CD14-positive monocyte (primary cell): ENCODE measurements around the gene ANGPTL3. TPM values are rescaled to one million over a fixed set of nuclear protein-coding genes. Genes with fewer than 3 reads are reported as not detected.

ENCODE experiments used
- DNase-seq, 3 donors: peaks; one replicate each; pipeline ENCODE4 v3.0.0-alpha.2; 2011 to 2022
- H2AFZ ChIP-seq: 2 replicates; pipeline ENCODE4 v1.6.0; 2012; ENCODE audit warnings: mild to moderate bottlenecking, low read depth, low read length, inconsistent platforms; ENCODE audit not compliant: insufficient read depth, poor library complexity, severe bottlenecking
- H3K27ac ChIP-seq, 2 donors: 1 replicate in 1 of 2; 2 replicates in 1 of 2; pipeline ENCODE4 v1.5.1; 2012 to 2013; ENCODE audit warnings: low read length in 2 of 2, control low read depth in 1 of 2, inconsistent platforms in 1 of 2, low read depth in 1 of 2, mild to moderate bottlenecking in 1 of 2
- H3K27me3 ChIP-seq, 2 donors: one replicate each; pipeline versions ENCODE4 v1.6.0 to v1.6.1; 2011 to 2013; ENCODE audit warnings: low read length in 2 of 2; ENCODE audit not compliant: control insufficient read depth in 2 of 2, insufficient read depth in 2 of 2
- H3K36me3 ChIP-seq, 2 donors: replicated peaks in 1 of 2; 1 replicate in 1 of 2; 2 replicates in 1 of 2; pipeline versions ENCODE4 v1.5.1 to v1.6.1; 2012 to 2013; ENCODE audit warnings: low read length in 2 of 2, control low read depth in 1 of 2, inconsistent platforms in 1 of 2, mild to moderate bottlenecking in 1 of 2; ENCODE audit not compliant: insufficient read depth in 2 of 2, control insufficient read depth in 1 of 2
- H3K4me1 ChIP-seq, 2 donors: 1 replicate in 1 of 2; 2 replicates in 1 of 2; pipeline versions ENCODE4 v1.5.1 to v1.6.1; 2012 to 2013; ENCODE audit warnings: low read length in 2 of 2, control low read depth in 1 of 2, inconsistent platforms in 1 of 2, mild to moderate bottlenecking in 1 of 2, moderate library complexity in 1 of 2; ENCODE audit not compliant: insufficient read depth in 2 of 2, control insufficient read depth in 1 of 2
- H3K4me2 ChIP-seq: replicated peaks from 2 replicates; pipeline ENCODE3; 2012; ENCODE audit warnings: low read length, moderate library complexity, mild to moderate bottlenecking; ENCODE audit not compliant: poor library complexity, severe bottlenecking; ENCODE audit errors: extremely low read depth
- H3K4me3 ChIP-seq, 3 experiments: fragments of 200-600 bp in 1 of 3; sonication (generic) in 1 of 3; replicated peaks in 1 of 3; 1 replicate in 2 of 3; 2 replicates in 1 of 3; pipeline ENCODE4 v1.5.1; 2011 to 2013; ENCODE audit warnings: low read length in 3 of 3, mild to moderate bottlenecking in 3 of 3, control low read depth in 2 of 3, low read depth in 2 of 3, inconsistent platforms in 1 of 3, moderate library complexity in 1 of 3
- H3K79me2 ChIP-seq: 2 replicates; pipeline ENCODE4 v1.6.0; 2012; ENCODE audit warnings: mild to moderate bottlenecking, control low read depth, inconsistent platforms, low read length, moderate library complexity; ENCODE audit not compliant: insufficient read depth
- H3K9ac ChIP-seq: 2 replicates; pipeline ENCODE4 v1.6.0; 2017; ENCODE audit warnings: low read length, mild to moderate bottlenecking; ENCODE audit not compliant: insufficient read depth, poor library complexity, severe bottlenecking
- H3K9me3 ChIP-seq, 2 donors: replicated peaks in 1 of 2; 1 replicate in 1 of 2; 2 replicates in 1 of 2; pipeline versions ENCODE4 v1.5.1 to v1.6.1; 2012 to 2013; ENCODE audit warnings: low read length in 2 of 2, control low read depth in 1 of 2; ENCODE audit not compliant: control insufficient read depth in 1 of 2, insufficient read depth in 1 of 2
- H4K20me1 ChIP-seq: 2 replicates; pipeline ENCODE4 v1.6.0; 2012; ENCODE audit warnings: mild to moderate bottlenecking, low read length, control low read depth, moderate library complexity; ENCODE audit not compliant: insufficient read depth
- H3K27ac Mint-ChIP-seq, 7 donors: one replicate each; pipeline ENCODE4 v1.8.0; 2020; ENCODE audit warnings: mild to moderate bottlenecking in 7 of 7, mixed read lengths in 7 of 7, moderate library complexity in 6 of 7, inconsistent platforms in 2 of 7
- H3K27me3 Mint-ChIP-seq, 3 donors: one replicate each; pipeline ENCODE4 v1.8.0; 2021 to 2022; ENCODE audit warnings: low read depth in 3 of 3, mild to moderate bottlenecking in 3 of 3, mixed read lengths in 3 of 3, moderate library complexity in 3 of 3, inconsistent platforms in 1 of 3
- H3K36me3 Mint-ChIP-seq, 2 donors: one replicate each; pipeline ENCODE4 v1.8.0; 2020; ENCODE audit warnings: mixed read lengths in 2 of 2, inconsistent platforms in 1 of 2, mild to moderate bottlenecking in 1 of 2
- H3K4me1 Mint-ChIP-seq: one replicate; pipeline ENCODE4 v1.8.0; 2020; ENCODE audit warnings: mild to moderate bottlenecking, mixed read lengths
- H3K4me3 Mint-ChIP-seq, 2 donors: one replicate each; pipeline ENCODE4 v1.8.0; 2020; ENCODE audit warnings: mild to moderate bottlenecking in 2 of 2, mixed read lengths in 2 of 2, moderate library complexity in 1 of 2
- H3K9me3 Mint-ChIP-seq, 7 donors: one replicate each; pipeline ENCODE4 v1.8.0; 2020 to 2022; ENCODE audit warnings: mixed read lengths in 7 of 7, mild to moderate bottlenecking in 6 of 7, moderate library complexity in 6 of 7, inconsistent platforms in 2 of 7
- WGBS: methylation state at CpG from one replicate; pipeline ENCODE4 v1.1.5; 2013; ENCODE audit warnings: missing lambda C conversion rate; ENCODE audit not compliant: insufficient coverage; 5-methylcytosine and 5-hydroxymethylcytosine counted together
- intact Hi-C, 2 donors: fragments of 100-400 bp; cut with micrococcal nuclease; formaldehyde crosslinking; loops; one replicate each; pipeline versions ENCODE4 v1.15.0 to v1.15.1; 2023
- polyA plus RNA-seq, 3 donors: library from polyadenylated mRNA; depleted of rRNA in 1 of 3; unstranded in 2 of 3; stranded (reverse) in 1 of 3; fragments of 300-500 nt in 2 of 3; fragments of >200 nt in 1 of 3; fragmentation: Illumina TruSeq in 2 of 3; gene quantifications; 1 replicate in 2 of 3; 2 replicates in 1 of 3; pipeline ENCODE4 v1.2.3, GENCODE V29; 2012 to 2021
- TF ChIP-seq, protein P1 (sequence below): fragments of 200-600 bp; IDR thresholded peaks from one replicate; pipeline ENCODE4 v1.8.0; 2022; ENCODE audit warnings: antibody characterized with exemption, mild to moderate bottlenecking

ANGPTL3 gene
- polyA plus RNA-seq, 3 donors: not detected

GRCh38 chr1:62652387-62652786 lies 55.1 kb downstream of the ANGPTL3 start:
- H3K4me3 Mint-ChIP-seq: no peak overlapping the region
- TF ChIP-seq, protein P1, sequence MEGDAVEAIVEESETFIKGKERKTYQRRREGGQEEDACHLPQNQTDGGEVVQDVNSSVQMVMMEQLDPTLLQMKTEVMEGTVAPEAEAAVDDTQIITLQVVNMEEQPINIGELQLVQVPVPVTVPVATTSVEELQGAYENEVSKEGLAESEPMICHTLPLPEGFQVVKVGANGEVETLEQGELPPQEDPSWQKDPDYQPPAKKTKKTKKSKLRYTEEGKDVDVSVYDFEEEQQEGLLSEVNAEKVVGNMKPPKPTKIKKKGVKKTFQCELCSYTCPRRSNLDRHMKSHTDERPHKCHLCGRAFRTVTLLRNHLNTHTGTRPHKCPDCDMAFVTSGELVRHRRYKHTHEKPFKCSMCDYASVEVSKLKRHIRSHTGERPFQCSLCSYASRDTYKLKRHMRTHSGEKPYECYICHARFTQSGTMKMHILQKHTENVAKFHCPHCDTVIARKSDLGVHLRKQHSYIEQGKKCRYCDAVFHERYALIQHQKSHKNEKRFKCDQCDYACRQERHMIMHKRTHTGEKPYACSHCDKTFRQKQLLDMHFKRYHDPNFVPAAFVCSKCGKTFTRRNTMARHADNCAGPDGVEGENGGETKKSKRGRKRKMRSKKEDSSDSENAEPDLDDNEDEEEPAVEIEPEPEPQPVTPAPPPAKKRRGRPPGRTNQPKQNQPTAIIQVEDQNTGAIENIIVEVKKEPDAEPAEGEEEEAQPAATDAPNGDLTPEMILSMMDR: no peak

GRCh38 chr1:62654744-62655143 lies 57.4 kb downstream of the ANGPTL3 start:
- no peak for DNase-seq
- Histone ChIP-seq H3K27me3 (no peaks in the 10 kb centered on the region), H3K4me3 (no peak overlapping the region), H4K20me1 (no peaks in the 10 kb centered on the region), H2AFZ (no peak overlapping the region), H3K4me2 (no peak overlapping the region), H3K79me2 (no peaks in the 10 kb centered on the region), H3K4me1 (no peaks in the 10 kb centered on the region), H3K27ac (no peak overlapping the region), H3K9me3 (no peaks in the 10 kb centered on the region), H3K9ac (no peak overlapping the region), H3K36me3 (no peaks in the 10 kb centered on the region)
- no CpG with 5 or more reads among the region's 1 CpG for WGBS
- H3K36me3 Mint-ChIP-seq: peaks cover 1 to 2% of the 10 kb centered on the region in 2 donors
- TF ChIP-seq, protein P1: no peak
- no peak overlapping the region for H3K4me3 Mint-ChIP-seq
- no peak overlapping the region for H3K27ac Mint-ChIP-seq
- no peaks in the 10 kb centered on the region for H3K27me3 Mint-ChIP-seq
- peaks cover 6% of the 10 kb centered on the region for H3K4me1 Mint-ChIP-seq
- intact Hi-C loops: no loop called here
- H3K9me3 Mint-ChIP-seq: peaks cover 0 to 3% (median 0%) of the 10 kb centered on the region in 7 donors

More at GRCh38 chr1:62652387-62652786, 55.1 kb downstream of the ANGPTL3 start:
- Histone ChIP-seq H4K20me1 (no peaks in the 10 kb centered on the region), H3K79me2 (no peaks in the 10 kb centered on the region), H3K4me2 (no peak overlapping the region), H3K9ac (no peak overlapping the region), H3K27me3 (no peaks in the 10 kb centered on the region), H2AFZ (no peak overlapping the region), H3K27ac (no peak overlapping the region), H3K36me3 (no peaks in the 10 kb centered on the region), H3K4me1 (no peaks in the 10 kb centered on the region), H3K4me3 (no peak overlapping the region), H3K9me3 (no peaks in the 10 kb centered on the region)
- Mint-ChIP-seq H3K36me3 (peaks cover 2 to 4% of the 10 kb centered on the region in 2 donors), H3K27ac (no peak overlapping the region), H3K9me3 (peaks cover 0 to 3% (median 0%) of the 10 kb centered on the region in 7 donors), H3K27me3 (no peaks in the 10 kb centered on the region), H3K4me1 (peaks cover 6% of the 10 kb centered on the region)
- intact Hi-C loops: no loop called here
- DNase-seq: no peak

Other genes with a start within 250 kb of the ANGPTL3 start
- gene USP1, start 160.5 kb upstream of the ANGPTL3 start, polyA plus RNA-seq: 10 to 100 TPM in 2 of 3 donors, 1 to 10 TPM in 1; 5.3 to 24.0 (median 13.6) TPM
- gene DOCK7, start 90.9 kb downstream of the ANGPTL3 start, polyA plus RNA-seq: 1 to 10 TPM; 2.9 to 3.7 (median 3.5) TPM
- gene ATG4C, start 186.6 kb downstream of the ANGPTL3 start, polyA plus RNA-seq: 10 to 100 TPM in 2 of 3 donors, 1 to 10 TPM in 1; 5.7 to 19.1 (median 17.5) TPM